HG02798 (cell line): ENCODE measurements around the gene CANT1.
"Not testable (repeated sequence)": the region's sequence is repeated elsewhere in the genome, so short reads cannot be mapped to it uniquely, and the experiment has no call there.

Source experiments
- ATAC-seq: cut with Tn5 transposase; IDR thresholded peaks from one replicate; pipeline ENCODE4 v1.9.1; 2021; ENCODE audit warnings: mild to moderate bottlenecking; ENCODE audit not compliant: unreplicated experiment, poor library complexity

CANT1 gene

DNA sequence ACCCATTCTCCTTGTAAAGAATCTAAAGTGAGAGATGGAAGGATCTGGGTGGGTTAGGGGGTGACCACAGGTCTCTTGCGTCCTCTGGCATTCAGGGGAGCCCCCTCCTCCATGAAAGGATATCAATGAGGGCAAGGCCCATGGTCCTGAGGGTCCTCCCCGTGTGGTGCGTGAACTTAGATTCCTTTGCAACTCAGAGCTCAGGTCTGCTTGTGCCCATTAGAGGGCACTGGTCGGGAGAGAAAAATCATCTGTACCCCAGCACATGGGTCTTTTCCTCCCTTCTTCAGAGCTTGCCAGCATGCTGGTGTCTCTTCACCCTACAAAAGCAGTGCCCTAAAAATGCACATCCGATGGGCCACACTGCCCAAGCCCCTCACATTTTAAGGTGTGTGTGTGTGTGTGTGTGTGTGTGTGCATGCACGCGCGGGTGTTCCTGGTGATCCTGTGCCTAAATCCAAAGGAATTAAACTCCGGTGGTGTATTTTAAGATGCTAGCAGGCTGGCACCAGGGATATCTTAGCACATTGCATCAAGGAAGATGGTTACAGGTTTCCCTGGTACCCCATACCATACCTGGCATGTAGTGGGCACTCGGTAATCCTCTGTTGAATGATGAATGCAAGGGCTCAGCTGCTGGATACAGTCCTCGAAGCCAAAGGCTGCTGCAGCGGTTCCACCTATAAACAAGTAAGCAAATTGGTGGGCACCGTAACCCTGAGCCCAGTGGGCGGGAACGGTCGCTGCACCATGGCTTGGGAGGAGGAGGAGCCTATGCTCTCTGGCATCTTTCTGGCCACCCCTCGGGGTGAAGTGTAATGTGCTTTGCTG lies 19.1 kb upstream of the CANT1 start:
- ATAC-seq, result no peak

DNA sequence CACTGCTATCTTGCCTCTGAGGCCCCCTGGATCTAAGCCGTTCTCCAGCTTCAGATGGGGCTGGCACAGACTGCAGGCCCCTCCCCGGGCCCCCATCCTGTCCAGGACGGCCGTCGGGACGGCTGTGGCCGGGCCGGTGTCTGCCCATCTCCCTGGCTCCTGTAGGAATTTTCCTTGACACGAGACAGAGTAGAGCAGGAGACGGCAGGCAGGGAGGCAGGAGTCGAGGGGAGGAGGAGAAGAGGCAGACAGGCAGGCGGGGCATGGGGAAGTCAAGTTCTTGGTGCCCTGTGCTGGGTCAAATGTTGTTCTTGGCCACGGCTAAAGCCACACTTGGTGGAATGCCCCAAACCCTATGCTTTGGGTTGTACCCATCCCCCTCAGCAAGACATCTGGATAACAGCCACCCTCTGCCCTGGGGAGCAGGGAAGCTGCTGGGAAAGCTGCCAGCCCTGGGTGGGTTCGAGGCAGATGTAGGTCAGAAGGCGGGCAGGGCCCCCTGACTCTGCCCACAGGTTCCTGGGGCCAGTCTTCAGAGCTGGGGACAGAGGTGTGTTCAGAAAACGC lies 18.4 kb upstream of the CANT1 start:
- no peak for ATAC-seq

DNA sequence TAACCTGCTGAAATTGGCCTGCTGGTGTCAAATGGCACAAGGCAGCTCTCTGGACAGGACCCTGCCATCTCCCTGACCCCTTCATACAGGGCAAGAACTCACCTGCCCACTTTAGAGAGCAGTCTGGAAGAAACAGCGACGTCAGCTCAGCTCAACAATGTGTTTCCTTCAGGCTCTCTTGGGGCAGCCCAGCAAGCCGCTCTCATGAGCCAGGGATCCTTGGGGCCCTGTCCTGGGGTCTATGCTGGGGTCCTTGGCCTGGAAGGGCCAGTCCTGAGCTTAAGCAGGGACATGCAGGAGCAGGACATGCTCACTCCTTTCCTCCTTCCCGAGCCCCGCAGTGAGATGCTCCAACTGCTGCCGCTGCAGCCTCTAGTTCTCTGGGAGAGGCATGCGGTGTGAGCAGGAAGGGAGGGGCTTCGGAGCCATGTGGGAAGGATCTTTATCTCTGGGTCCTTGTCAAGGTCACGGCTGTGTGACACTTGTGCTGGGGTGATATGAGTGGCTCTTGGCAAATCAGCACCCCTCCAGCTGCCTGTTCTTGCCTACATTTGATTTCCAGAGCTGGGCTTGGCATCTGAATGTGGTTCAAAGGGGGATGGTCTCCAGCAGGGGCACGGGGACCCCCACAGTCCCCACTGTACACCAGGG lies 17.8 kb upstream of the CANT1 start:
- no peak for ATAC-seq

DNA sequence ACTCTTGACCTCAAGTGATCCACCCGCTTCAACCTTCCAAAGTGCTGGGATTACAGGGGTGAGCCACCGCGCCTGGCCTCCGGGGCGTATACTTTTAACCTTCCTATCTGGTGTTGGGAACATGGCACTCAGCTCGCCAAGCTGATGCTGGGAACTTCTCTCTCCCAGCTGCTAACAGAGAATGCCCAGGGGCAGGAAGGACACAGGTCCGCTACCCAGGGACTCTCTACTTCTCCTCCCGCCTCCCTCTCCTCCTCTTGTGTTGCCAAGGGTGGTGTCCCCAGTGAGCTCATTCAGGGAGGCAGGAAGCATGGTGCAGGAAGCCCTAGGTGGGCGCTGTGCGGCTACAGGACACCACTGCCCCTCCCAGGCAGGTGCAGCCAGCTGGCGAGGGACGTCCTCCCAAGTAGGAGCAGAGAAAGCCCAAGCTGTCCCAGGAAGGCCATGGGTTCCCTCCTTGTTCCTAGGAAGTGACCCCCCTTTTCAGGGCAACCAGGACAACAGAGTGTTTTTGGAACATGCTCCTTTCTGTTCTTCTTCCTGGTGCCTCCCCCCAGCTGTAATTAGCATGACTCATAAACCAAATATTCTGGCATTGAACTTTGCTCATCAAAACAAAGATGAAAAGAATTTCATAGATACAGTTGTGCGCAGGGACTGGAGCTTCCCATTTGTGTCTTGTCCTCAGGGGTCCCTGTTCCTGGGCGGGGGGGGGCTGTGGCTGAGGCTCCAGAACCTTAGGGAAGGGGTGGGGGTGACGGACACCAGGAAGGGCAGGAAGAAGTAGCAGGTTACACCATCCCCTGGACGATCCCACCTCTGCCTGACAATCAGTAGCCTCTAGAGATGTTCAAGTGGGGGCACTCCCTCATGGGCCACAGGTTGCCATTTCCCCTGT lies 17.1 kb upstream of the CANT1 start:
- no peak for ATAC-seq

DNA sequence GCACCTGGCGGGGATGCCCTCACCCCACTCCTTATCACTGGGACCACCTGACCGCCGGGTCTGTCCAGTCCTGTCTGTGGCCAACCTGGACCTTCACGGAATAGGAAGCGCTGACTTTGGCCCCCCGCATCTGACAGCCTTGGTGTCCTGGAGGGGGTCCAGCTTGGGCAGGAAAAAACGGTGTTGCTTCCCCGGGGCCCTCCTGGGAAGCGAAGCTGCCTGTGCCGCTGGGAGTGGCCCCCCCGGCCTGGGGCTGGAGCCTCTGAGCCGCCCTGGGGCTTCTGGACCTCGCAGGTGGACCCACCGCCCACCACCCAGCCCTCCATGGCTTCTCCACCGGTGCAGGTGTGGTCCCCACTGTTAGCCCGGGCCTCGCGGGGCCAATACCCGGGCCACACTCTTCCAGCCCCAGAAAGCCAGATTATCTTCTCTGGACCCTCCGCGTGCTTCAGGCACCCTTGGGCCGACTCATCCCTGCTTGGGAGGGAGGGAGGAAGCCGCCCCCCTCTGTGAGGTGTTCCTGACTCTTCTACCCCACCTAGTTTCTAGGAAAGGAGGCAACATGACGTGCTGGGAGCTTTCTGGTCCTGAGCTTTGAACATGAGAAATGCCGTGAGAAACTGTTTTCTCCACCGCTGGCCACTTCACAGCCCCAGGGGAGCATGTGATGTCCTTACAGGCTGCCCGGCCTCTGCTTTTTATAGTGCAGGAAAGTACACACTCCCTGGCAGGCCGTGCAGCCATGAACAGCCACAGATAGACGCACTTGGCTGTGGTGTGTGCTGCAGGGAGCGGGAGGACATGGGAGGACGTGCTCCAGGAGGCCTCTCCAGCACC lies 15.6 kb upstream of the CANT1 start:
- no peak for ATAC-seq

DNA sequence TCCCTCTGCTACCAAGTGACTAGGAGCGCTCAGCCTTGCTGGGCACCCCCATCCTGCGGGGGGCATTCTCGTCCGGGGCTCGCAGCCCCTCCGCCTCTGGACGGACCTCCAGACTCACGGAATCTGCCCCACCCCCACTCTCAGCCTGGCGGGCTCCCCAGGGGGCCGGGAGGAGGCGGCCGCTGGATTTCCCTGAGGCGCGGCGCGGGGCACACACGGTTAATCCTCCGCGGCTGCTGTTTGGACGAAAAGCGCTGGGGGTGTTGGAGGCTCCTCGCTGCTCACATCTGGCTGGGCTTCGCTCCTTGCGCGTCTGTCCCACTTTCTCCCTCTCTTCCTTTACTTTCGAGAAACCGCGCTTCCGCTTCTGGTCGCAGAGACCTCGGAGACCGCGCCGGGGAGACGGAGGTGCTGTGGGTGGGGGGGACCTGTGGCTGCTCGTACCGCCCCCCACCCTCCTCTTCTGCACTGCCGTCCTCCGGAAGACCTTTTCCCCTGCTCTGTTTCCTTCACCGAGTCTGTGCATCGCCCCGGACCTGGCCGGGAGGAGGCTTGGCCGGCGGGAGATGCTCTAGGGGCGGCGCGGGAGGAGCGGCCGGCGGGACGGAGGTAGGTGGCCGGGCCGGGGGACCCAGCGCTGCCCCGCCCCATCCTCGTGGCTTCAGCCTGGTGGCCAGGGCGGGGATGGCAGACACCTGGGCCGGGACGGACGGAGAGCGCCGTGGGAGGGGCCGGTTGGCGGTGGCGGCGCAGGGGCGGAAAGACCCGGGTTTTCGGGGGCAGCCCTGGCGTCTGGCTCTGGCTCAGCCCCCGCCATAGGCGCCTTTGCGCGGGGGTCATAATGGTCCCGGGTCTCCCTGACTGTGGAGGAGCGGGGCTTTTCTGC lies 14.6 kb upstream of the CANT1 start, which contains the start of gene C1QTNF1:
Gene C1QTNF1 (plus strand): TSS at position 284 of the 886 bp plus-strand sequence. CDS start 19,800 bp downstream, outside the sequence.
- ATAC-seq, result no peak

DNA sequence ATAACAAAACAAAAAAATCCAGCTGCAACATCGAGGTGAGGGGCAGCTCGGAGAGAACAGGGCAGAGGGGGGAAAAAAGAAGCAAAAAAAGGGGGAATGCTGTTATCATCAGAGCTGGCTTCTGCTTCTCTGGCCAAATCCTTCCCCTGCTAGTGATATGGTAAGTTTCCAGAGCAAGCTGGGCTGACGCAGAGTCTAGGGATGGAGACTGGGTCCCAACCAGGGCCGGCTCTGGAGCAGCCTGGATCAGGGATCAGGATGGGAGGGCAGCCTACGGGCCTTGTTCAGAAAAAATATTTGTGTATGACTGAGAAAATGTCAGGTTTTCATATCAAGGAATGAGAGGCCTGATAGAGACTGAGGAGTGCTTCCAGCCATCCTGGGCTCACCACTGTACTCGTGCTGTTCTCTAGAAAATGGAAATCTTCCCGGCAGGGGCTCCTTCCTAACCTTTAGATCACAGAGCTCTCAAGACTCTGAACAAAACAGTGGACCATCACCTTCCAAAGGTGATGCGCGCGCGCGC lies 13.7 kb upstream of the CANT1 start:
- no peak for ATAC-seq

DNA sequence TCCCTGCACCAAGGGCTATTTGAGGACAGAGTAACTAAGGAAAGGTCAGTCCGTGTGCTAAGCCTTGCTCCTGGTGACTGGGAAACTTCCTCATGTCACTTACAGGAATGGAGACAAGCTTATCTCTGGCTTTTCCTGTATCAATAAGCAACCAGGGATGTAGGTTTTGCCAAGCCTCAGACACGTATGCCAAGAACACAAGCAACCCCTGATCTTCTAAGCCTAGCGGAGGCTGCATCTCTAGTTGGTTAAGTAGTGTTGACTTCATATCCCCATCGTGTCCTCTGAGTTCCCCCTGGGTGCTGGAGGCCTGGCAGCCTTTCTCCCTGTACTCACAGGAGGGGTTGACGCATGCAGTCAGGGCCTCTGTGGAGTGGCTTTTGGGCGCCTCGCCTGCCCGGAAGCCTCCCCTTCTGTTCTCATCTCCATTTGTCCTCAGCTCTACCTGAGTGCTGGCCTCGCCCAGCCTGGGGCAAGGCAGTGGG lies 13.0 kb upstream of the CANT1 start:
- ATAC-seq, result no peak

DNA sequence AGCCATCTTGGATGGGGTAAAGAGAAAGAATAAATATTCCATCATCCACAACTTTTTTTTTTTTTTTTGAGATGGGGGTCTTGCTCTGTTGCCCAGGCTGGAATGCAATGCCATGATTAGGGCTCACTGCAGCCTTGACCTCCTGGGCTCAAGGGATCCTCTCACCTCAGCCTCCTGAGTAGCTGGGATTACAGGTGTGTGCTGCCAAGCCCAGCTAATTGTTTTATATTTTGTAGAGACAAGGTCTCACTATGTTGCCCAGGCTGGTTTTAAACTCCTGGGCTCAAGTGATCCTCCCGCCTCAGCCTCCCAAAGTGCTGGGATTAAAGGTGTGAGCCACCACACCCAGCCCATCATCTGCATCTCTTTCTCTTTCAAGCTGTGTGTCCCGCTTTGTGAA lies 12.4 kb upstream of the CANT1 start:
- not testable (repeated sequence) for ATAC-seq

DNA sequence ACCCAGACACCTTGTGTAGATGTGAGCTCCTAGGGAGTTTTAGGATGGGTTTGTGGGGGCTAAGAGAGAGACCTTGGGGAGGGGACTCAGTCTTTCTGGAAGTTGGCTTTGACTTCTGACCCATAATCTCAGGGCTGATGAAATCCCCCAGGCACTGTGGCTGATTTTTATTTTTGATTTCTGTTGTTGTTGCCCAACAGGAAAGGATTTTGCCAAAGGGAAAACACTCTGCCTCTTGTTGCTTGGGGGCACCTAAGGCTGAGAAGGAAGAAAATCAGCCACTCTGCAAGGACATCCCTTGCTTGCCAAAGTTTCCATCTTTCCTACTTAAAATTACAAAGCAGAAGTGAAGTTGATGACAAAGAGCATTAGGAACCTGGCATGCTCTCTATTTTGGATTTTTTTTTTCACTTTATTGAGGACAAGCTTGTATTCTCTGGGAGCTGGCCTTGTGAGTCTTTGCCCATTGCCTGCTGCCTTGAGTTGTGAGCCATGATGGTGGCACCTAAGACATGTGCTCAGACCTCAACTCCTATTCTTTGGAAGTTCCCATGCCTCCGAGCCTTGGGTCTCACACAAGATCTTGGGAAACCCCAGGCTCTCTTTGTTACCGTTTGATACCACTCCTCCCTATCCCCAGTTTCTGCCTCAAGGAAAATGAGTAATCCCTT lies 11.2 kb upstream of the CANT1 start:
- no peak for ATAC-seq

DNA sequence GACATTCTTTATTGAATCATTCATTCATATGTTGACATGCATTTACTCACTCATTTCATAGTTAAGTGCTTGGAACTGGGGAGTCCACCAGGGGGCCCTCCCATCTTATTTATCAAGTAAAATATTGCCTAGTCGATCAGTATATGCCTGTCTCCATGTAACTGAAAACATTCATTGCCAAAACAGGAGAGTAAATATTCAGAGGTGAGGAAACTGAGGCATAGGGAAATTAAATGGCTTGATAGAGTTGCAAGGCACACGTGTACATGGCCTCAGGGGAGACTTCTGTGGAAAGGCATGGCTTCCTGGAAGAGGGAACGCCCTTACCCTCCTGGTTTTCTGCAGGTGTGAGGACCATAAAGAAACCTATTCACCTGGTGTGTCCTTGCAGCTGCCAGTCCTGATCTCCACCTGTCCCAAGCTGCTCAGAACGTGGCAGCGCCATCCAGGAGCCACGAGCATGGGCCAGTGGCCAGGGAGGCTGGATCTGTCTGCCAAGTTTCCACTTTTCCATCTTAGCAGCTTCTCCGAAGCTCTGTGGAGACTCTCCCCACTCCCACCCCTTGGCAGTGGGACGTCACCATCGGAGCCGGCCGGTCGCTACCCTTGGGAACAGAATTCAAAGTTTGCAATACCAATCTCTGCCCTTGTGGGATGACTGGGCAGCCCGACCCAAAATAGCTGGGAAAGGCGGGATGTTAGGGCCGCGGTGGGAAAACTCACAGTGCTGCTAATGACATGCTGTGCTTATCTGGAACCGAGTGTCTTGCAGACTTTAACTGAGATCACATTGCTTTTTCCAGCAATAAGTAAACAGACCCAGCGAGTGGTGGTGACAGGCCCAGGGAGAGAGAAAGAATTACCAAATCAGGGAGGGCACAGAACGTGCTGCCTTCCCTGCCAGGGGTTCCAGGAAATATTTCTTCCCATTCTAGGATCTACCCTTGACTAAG lies 10.3 kb upstream of the CANT1 start:
- no peak for ATAC-seq

DNA sequence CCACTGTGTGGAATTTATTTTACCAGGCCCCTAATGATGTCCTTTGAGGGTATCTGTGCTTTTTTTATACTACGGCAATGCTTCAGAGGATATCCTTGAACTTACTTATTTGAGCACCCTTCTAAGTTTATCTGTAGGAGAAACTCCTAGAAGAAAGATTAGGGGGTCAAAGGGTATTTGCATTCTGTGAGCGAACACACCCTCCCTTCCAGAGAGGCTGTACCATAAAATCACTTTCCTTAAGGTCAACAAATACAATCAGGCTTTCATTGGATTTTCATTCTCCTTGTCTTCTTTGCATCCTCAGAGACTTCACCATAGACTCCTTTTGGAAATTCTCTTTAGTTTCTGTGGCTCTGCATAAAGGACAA lies 9.7 kb upstream of the CANT1 start:
- no peak for ATAC-seq

DNA sequence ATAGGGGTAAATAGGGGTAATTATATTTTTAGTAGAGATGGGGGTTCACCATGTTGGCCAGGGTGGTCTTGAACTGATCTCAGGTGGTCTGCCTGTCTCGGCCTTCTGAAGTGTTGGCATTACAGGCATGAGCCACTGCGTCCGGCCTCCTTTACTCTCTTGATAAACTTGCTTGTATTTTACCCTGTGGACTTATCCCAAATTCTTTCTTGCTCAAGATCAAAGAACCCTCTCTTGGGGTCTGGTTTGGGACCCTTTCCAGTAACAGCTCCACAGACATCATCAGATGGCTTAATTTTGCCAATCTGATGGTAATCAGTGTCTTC lies 8.8 kb upstream of the CANT1 start:
- ATAC-seq, result no peak

DNA sequence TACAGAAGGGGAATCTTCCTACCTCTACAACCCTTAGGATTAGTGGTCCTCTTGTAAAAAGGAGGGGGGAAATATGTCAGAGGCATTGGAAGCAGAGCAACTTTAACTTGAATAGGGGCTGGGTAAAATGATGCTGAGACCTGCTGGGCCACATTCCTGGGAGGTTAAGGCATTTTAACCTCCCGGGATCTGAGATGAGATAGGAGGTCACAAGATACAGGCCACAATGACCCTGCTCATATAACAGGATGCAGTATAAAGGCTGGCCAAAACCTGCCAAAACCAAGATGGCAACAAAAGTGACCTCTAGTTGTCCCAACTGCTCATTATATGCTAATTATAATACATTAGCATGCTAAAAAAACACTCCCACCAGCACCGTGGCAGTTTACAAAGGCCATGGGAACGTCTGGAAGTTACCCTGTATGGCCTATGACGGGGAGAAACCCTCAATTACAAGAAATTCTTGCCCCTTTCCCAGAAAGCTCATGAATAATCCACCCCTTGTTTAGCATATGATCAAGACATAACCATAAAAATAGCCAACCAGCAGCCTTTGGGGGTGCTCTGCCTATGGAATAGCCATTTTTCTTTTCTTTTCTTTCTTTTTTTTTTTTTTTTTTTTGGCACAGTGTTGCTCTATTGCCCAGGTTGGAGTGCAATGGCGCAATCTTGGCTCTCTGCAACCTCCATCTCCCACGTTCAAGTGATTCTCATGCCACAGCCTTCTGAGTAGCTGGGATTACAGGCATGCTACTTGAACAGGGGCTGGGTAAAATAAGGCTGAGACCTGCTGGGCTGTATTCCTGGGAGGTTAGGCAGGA lies 8.2 kb upstream of the CANT1 start:
- ATAC-seq, result no peak

DNA sequence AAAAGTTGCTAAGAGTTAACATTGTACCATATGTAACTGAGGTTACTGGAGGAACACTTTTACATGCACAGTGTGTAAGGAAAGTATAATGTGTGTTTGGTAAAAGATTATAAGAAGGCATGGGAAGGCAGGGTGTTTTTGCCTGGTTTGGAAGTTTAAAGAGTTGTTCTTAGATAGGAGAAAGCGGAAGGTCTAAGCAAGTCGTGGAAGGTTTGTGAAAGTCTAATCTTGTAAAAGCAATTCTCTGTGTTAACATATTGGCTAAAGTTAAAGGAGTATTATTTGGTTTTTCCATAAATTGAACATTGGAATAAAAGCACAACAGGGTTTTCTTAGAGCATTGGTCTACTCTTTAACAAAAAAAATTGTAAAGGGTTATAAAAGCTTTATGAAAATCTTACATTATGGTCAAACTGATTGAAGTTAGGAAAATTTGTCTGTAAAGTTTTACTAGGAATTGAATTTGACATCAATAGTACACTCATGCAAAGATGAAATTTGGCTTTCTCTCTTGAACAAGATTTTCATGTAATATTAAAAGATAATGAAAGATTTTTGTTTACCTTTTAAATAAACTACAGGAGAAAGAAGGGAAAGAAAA lies 4.7 kb upstream of the CANT1 start:
- ATAC-seq, result no peak
